HepG2 (cell line): ENCODE measurements around the gene PSMB2. TPM values are rescaled to one million over a fixed set of nuclear protein-coding genes. Genes with fewer than 3 reads are reported as not detected.

Experiments
- ATAD3A ChIP-seq: sonication (generic); formaldehyde crosslinking; IDR thresholded peaks from 2 replicates; pipeline ENCODE4 v1.4.0; 2020; ENCODE audit warnings: missing genetic modification reagents
- CTCF ChIP-seq: sonication (generic); formaldehyde crosslinking; IDR thresholded peaks from 2 replicates; pipeline ENCODE4 v1.5.0; 2020; ENCODE audit warnings: mild to moderate bottlenecking, missing genetic modification reagents, moderate library complexity
- DZIP1 ChIP-seq: sonication (generic); formaldehyde crosslinking; IDR thresholded peaks from 2 replicates; pipeline ENCODE4 v1.5.0; 2020; ENCODE audit warnings: mild to moderate bottlenecking, missing genetic modification reagents
- FOXA3 ChIP-seq: IDR thresholded peaks from 2 replicates; pipeline ENCODE4 v1.6.1; 2016; ENCODE audit warnings: missing genetic modification reagents, missing compliant biosample characterization
- GPN1 ChIP-seq: sonication (generic); formaldehyde crosslinking; IDR thresholded peaks from 2 replicates; pipeline ENCODE4 v1.5.1; 2020; ENCODE audit warnings: missing genetic modification reagents, borderline replicate concordance
- GZF1 ChIP-seq: sonication (generic); formaldehyde crosslinking; IDR thresholded peaks from 2 replicates; pipeline ENCODE4 v1.5.1; 2020; ENCODE audit warnings: mild to moderate bottlenecking, missing genetic modification reagents
- KAT8 ChIP-seq: IDR thresholded peaks from 2 replicates; pipeline ENCODE4 v1.6.1; 2016; ENCODE audit warnings: missing genetic modification reagents, missing compliant biosample characterization
- SRSF9 ChIP-seq: fragments of 200-400 bp; formaldehyde crosslinking; IDR thresholded peaks from 2 replicates; pipeline ENCODE4 v1.6.1; 2018; ENCODE audit warnings: borderline replicate concordance, mild to moderate bottlenecking, low read depth, low read length; ENCODE audit not compliant: insufficient read depth, poor library complexity, severe bottlenecking
- ZKSCAN1 ChIP-seq: fragments of 150-350 bp; IDR thresholded peaks from 2 replicates; pipeline ENCODE4 v1.6.1; 2014; ENCODE audit warnings: low read length
- ZNF543 ChIP-seq: sonication (generic); formaldehyde crosslinking; IDR thresholded peaks from 2 replicates; pipeline ENCODE4 v1.4.0; 2020; ENCODE audit warnings: mild to moderate bottlenecking, missing genetic modification reagents
- ZNF567 ChIP-seq: sonication (generic); formaldehyde crosslinking; IDR thresholded peaks from 2 replicates; pipeline ENCODE4 v1.8.1; 2023; ENCODE audit warnings: mild to moderate bottlenecking, missing genetic modification reagents, borderline replicate concordance
- ZNF589 ChIP-seq: sonication (generic); formaldehyde crosslinking; conservative IDR thresholded peaks from 2 replicates; pipeline ENCODE4 v1.8.0; 2022; ENCODE audit warnings: mild to moderate bottlenecking, moderate library complexity, missing genetic modification reagents
- ZNF629 ChIP-seq: sonication (generic); formaldehyde crosslinking; conservative IDR thresholded peaks from 2 replicates; pipeline ENCODE4 v1.5.0; 2020; ENCODE audit warnings: missing genetic modification reagents
- ZSCAN25 ChIP-seq: sonication (generic); formaldehyde crosslinking; IDR thresholded peaks from 2 replicates; pipeline ENCODE4 v1.8.0; 2022; ENCODE audit warnings: mild to moderate bottlenecking, missing genetic modification reagents
- polyA plus RNA-seq, 8 experiments: library from polyadenylated mRNA; depleted of rRNA in 3 of 8; stranded (reverse) in 7 of 8; unstranded in 1 of 8; fragments of >200 nt; fragmentation: Illumina TruSeq in 4 of 8; extraction: Trizol in 4 of 8; gene quantifications; 2 replicates each; pipeline versions ENCODE4 v1.2.1 to v1.2.3, GENCODE V29; 2011 to 2016; ENCODE audit warnings: low read depth in 4 of 8, missing spikeins in 1 of 8, mixed read lengths in 1 of 8; ENCODE audit not compliant: insufficient read depth in 1 of 8
- total RNA-seq, 5 experiments: library from RNA; depleted of rRNA; stranded (reverse); fragments of >200 nt; fragmentation: Illumina TruSeq; extraction: Trizol; gene quantifications; 2 replicates each; pipeline ENCODE4 v1.2.3, GENCODE V29; 2016; ENCODE audit warnings: low read depth in 1 of 5
- TF ChIP-seq, protein P1 (sequence below): sonication (generic); formaldehyde crosslinking; IDR thresholded peaks from 2 replicates; pipeline ENCODE4 v1.8.0; 2022; ENCODE audit warnings: missing genetic modification reagents, mild to moderate bottlenecking, inconsistent platforms, borderline replicate concordance
- TF ChIP-seq, protein P2 (sequence below): sonication (generic); formaldehyde crosslinking; IDR thresholded peaks from 2 replicates; pipeline ENCODE4 v1.4.0; 2020; ENCODE audit warnings: missing genetic modification reagents
- TF ChIP-seq, protein P3 (sequence below): sonication (generic); formaldehyde crosslinking; conservative IDR thresholded peaks from 2 replicates; pipeline ENCODE4 v1.4.0; 2020; ENCODE audit warnings: missing genetic modification reagents

Gene PSMB2
- total and polyA plus RNA-seq, 2 of the 13 experiments (the other 11 are each of a cell fraction or from before 2014, with no cell fraction given) = 60.6 to 62.2 TPM

- TF ChIP-seq FOXA3 (0 out of 2 replicates have a peak, but pooled peaks have one; percentile 16), GPN1 (CRISPR knock-in tag) (no peak), KAT8 (CRISPR knock-in tag) (peak; percentile 87), CTCF (CRISPR knock-in tag) (0 out of 2 replicates have a peak, but pooled peaks have one; percentile 12), GZF1 (CRISPR knock-in tag) (no peak), ZNF629 (CRISPR knock-in tag) (no peak), SRSF9 (no peak), ZNF589 (CRISPR knock-in tag) (peak; percentile 39; the same call in 1 of the 2 replicates), ZNF543 (0 out of 2 replicates have a peak, but pooled peaks have one; percentile 38), ATAD3A (no peak), ZSCAN25 (CRISPR knock-in tag) (no peak), DZIP1 (CRISPR knock-in tag) (no peak), ZKSCAN1 (no peak), ZNF567 (CRISPR knock-in tag) (no peak)
- TF ChIP-seq, protein P1, sequence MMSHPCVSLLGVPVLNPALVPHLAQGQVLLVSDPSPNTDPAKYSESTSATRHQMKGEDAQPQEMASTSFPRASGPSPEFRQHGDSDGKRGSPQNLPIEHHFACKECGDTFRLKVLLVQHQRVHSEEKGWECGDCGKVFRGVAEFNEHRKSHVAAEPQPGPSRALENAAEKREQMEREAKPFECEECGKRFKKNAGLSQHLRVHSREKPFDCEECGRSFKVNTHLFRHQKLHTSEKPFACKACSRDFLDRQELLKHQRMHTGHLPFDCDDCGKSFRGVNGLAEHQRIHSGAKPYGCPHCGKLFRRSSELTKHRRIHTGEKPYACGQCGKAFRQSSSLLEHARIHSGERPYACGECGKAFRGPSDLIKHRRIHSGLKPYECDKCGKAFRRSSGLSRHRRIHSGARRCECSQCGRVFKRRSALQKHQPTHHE (CRISPR knock-in tag) = no peak; the same call in 1 of the 2 replicates
- TF ChIP-seq, protein P2, sequence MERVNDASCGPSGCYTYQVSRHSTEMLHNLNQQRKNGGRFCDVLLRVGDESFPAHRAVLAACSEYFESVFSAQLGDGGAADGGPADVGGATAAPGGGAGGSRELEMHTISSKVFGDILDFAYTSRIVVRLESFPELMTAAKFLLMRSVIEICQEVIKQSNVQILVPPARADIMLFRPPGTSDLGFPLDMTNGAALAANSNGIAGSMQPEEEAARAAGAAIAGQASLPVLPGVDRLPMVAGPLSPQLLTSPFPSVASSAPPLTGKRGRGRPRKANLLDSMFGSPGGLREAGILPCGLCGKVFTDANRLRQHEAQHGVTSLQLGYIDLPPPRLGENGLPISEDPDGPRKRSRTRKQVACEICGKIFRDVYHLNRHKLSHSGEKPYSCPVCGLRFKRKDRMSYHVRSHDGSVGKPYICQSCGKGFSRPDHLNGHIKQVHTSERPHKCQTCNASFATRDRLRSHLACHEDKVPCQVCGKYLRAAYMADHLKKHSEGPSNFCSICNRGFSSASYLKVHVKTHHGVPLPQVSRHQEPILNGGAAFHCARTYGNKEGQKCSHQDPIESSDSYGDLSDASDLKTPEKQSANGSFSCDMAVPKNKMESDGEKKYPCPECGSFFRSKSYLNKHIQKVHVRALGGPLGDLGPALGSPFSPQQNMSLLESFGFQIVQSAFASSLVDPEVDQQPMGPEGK (CRISPR knock-in tag) = peak; percentile 83
- TF ChIP-seq, protein P3, sequence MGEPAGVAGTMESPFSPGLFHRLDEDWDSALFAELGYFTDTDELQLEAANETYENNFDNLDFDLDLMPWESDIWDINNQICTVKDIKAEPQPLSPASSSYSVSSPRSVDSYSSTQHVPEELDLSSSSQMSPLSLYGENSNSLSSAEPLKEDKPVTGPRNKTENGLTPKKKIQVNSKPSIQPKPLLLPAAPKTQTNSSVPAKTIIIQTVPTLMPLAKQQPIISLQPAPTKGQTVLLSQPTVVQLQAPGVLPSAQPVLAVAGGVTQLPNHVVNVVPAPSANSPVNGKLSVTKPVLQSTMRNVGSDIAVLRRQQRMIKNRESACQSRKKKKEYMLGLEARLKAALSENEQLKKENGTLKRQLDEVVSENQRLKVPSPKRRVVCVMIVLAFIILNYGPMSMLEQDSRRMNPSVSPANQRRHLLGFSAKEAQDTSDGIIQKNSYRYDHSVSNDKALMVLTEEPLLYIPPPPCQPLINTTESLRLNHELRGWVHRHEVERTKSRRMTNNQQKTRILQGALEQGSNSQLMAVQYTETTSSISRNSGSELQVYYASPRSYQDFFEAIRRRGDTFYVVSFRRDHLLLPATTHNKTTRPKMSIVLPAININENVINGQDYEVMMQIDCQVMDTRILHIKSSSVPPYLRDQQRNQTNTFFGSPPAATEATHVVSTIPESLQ (CRISPR knock-in tag) = no peak
These were observed 83.5 kb downstream of the PSMB2 start, which contains the start of gene NCDN (continued) for GRCh38 chr1:35557611-35558373.
